Measurements from ENCODE around the gene CDH8.
"Not testable (repeated sequence)": the region's sequence is repeated elsewhere in the genome, so short reads cannot be mapped to it uniquely, and the experiment has no call there.

The CDH8 gene

GRCh38 chr16:61862221-61863155 lies 173.8 kb downstream of the CDH8 start:
- no peak for DNase-seq (ENCODE audit: low spot score)

- no peak for DNase-seq (ENCODE audit: low spot score)
Observed at GRCh38 chr16:61858988-61859387, 177.2 kb downstream of the CDH8 start.

- DNase-seq (ENCODE audit: low spot score): no peak
Observed at GRCh38 chr16:61842666-61843065, 193.6 kb downstream of the CDH8 start.

DNA sequence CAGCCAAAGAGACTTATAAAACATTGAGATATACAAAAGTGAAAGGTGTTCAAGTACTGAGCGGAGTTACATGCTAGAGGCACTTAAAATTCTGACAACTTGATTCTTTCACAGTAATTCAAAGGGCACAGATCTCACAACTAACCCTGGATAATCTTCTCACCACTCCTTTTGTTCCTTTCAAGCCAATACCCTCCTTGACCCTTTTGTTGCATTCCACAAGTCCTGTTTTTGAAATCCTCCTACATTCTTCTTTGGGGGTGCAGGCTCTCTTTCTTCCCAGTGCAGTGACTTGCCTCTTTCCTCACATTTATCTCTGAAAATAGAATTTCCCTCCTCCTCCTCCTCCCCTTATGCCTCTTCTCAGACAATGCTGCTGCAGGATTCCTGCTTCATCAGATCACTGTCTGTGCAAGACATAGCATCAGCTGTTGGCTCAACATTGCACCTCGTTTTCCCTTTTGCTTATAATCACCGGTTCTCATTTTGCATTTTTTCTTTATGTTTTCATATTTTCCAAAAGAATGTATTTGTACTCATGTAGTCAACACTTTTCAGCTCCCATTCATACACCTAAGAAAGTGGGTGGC lies 199.3 kb downstream of the CDH8 start:
- DNase-seq (ENCODE audit: low spot score): no peak

DNA sequence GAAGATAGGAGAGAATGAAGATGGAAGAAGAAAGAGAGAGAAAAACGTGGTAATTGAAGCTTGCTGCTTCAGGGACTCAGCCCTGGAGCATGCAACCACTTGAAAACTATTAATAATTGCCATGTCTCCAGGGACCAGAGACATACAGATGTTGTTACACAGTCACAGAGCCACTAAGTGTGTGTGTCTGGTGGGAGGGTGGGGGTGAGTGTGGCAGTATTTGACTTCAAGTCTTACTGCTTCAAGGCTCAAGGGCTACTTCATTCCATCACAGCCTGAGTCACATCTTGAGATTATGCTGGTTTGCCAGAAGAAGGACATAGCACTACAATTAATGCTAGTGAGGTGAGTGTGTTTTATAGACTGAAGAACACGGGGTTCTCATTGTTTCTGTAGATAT lies 202.2 kb downstream of the CDH8 start:
- no peak for DNase-seq (ENCODE audit: low spot score)

- DNase-seq (ENCODE audit: low spot score): no peak
Observed at GRCh38 chr16:61831351-61831917, 204.8 kb downstream of the CDH8 start.

GRCh38 chr16:61829631-61830030 lies 206.6 kb downstream of the CDH8 start:
- no peak for DNase-seq (ENCODE audit: low spot score)

- no peak for DNase-seq (ENCODE audit: low spot score)
Observed at GRCh38 chr16:61823326-61823725, 212.9 kb downstream of the CDH8 start.

GRCh38 chr16:61820820-61821219 lies 215.4 kb downstream of the CDH8 start:
- no peak for DNase-seq (ENCODE audit: low spot score)

DNA sequence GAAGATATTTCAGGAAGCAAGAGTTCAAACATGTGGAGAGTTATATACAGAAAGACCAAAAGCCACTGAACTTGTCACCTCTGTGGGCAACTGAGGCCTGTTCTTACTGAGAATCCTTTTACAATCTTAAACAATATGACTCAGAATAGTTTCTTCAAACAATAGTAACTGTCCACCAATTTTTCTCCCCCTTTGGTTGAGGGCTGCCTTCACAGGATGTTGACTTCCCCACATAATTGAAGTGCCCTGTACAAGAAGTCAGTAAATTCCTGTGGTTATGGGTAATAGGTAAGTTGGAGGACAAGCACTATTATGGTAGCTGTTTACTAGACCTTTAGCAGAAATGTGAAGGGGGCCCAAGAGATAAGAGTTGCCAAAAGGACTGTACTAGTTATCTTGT lies 215.8 kb downstream of the CDH8 start:
- DNase-seq (ENCODE audit: low spot score): no peak

DNA sequence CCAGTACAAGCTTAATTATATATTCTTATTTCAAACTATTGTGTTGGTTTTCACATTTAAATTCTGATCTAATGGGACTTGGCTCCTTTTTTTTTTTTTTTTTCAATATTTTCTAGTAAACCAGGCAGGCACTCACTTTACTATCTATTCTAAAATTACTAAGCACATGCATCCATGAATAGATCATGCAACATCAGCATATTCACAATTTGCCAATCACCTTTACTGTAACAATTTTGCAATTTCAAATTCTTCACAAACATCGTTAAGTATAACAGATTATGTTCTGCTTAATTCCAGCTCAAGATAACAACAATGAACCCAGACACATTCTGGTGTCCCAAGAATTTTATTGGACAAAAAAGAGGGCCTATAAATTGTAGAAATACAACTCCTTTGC lies 217.4 kb downstream of the CDH8 start:
- no peak for DNase-seq (ENCODE audit: low spot score)

- no peak for DNase-seq (ENCODE audit: low spot score)
Observed at GRCh38 chr16:61817583-61818278, 218.5 kb downstream of the CDH8 start.

DNA sequence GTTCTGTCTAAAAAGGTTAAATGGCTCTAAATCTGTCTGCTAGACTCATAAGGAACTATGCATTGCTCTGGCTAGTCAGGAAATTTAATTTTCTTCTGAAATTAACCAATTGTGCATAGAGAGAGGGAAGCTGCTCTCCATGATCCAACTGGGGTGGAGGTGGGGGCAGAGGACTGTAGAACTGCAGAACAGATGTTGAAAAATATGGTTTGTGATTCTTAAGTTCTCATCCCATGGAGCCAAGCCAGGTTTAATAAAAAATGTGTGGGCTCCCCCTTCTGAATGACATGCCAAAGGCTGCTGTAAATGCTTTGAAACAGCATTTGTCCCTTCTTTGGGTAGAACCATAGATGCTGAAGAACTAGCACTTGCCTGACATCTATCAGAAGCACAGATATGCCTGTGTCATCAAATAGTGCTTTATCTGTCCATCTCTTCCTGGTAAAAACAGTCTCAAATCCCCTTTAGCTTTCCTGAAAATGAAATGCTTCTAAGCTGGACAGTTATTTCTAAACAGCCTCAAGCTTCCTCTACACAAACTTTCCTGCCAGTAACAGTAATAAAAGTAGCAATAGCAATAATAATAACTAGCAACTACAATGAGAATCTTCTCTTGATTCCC lies 221.4 kb downstream of the CDH8 start:
- DNase-seq (ENCODE audit: low spot score): no peak

DNA sequence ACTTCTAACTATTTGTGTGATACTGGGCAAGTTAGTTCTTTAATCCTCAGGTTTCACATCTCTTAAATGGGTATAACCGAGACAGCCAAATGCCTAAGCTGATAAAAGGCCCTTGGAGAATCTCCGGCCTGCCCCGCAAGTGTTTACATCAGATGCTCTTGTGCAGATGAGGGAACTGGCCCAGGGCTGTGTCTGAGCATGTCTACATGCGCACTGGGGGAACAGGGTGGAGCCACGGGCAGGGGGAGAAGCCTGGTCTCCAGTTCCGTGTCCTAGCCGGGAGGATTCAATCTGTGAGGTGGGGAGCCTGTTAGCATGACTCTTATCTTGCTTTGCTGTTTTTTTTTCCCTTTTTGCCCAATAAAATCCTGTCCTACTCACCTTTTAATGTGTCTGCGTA lies 222.9 kb downstream of the CDH8 start:
- no peak for DNase-seq (ENCODE audit: low spot score)

DNA sequence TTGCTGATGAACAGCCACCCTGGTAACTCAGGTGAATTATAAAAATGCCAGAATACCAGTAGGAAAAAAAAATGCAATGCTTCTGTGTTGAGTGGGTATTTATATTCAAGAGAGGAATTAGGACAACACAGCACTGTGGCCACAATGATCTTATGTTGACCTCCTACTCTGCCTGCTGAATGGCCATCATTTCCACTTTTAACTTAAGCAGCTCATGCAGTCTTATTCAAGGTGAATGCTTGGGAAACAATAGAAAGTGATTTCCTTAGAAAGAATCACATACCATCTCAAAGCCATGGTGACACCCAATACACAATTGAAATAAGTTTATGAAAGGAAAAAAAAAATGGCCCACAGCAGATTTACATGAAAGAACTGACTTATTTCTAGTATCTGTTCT lies 224.0 kb downstream of the CDH8 start:
- no peak for DNase-seq (ENCODE audit: low spot score)

- DNase-seq (ENCODE audit: low spot score): no peak
Observed at GRCh38 chr16:61807551-61807950, 228.7 kb downstream of the CDH8 start.

DNA sequence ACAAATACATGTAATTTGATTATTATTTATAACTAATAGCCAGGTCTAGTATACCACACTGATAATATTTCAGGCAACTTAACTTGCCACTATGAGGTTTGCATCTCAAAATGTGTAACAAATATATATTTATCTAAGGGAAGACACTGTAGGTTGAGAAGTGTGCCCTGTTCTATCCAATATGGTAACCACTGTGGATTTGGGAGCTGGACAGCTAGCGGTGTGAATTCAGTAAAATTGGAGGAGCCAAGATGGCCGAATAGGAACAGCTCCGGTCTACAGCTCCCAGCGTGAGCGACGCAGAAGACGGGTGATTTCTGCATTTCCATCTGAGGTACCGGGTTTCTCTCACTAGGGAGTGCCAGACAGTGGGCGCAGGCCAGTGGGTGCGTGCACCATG lies 235.0 kb downstream of the CDH8 start:
- not testable (repeated sequence) for DNase-seq (ENCODE audit: low spot score)

- no peak for DNase-seq (ENCODE audit: low spot score)
Observed at GRCh38 chr16:61798741-61799140, 237.5 kb downstream of the CDH8 start.

DNA sequence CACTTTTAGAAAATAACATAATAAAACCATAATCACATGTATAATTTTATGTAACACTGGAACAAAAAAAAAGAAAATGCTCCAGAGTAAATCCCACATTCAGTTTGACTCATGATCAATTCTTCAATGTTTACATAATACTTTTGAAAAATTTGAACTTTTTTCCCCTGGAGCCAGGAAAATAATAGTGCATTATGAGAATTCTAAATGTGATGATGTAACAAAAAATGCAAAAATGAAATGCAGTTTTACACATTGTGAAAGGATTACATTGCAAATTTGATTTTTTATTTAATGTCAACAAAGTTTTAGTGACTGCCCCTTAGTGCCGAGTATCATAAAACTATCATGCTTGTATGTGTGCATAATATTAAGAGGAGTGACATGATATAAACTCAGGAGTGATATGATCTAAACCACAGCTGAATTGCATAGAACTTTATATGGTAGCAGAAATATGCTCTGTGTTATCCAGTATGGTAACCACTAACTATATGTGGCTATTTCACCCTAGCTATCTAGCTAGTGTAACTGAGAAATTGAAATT lies 238.2 kb downstream of the CDH8 start:
- no peak for DNase-seq (ENCODE audit: low spot score)

DNA sequence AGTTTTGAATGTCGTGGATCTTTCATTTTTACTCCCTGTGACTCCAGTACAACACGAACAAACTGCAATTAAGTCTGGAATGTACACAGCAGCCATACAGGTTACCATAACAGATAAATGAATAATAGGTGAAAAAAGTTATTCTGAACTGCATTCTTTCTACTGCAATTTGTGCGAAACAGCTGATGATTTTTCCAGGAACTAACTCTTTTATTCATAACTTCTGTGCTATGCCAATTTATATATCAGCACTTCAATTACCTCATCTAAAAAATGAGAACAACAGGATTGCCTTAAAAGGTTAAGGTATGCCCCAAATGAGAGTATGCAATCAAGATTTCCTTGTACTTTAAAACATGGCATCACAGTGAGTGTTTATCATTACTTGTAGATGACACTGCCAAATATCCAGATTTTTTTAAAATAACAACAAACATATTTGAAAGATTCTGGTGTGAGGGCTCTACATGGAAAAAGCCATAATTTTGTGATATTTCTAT lies 238.9 kb downstream of the CDH8 start:
- no peak for DNase-seq (ENCODE audit: low spot score)

DNA sequence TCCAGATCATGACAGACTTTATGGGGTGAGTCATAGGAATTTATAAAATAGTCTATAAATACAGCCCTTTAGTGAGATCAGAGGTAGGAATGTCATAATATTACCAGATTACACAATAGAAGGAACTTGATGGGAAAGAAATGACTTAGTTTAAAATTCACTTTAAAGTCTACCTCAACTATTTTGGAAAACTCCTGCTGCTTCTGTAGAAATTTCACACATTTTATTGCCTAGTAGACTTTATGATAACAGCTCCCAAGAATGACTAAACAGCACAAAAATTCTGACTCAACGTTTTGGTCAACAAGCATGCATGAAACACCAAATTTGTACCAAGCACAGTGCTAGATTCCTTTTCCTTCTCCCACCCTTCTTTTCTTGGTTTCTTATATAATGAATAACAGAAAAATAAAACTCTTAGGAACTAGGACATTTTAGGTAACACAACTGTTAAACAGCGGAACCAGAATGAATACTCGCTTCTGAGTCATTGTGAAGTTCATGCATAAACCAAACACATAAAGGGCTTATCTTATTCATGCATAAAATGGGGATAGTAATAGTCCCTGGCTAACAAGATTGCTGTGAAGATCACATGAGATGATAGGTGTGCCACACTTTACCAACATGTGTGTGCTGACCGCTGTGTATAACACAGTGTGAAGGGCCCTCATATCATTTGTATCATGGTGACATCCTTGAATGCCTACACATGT lies 243.9 kb downstream of the CDH8 start:
- DNase-seq (ENCODE audit: low spot score): no peak
